GM12878 (cell line): ENCODE data around the gene AIRE. TPM values are rescaled to one million over a fixed set of nuclear protein-coding genes. Genes with fewer than 3 reads are reported as not detected.

Source experiments
- ATAC-seq: fragments of 200-7000 bp; cut with Tn5 transposase; 3 replicates; pipeline ENCODE4 v1.9.1; 2020; ENCODE audit warnings: mild to moderate bottlenecking, moderate library complexity
- BruUV-seq: library from RNA; stranded (reverse); fragments of 400-500 nt; replicated peaks from 2 replicates; lab custom pipeline; 2021; lab: Mats Ljungman, UMichigan
- CTCF ChIA-PET: fragments of 300-600 bp; sonication (Branson Sonifier 250); formaldehyde crosslinking; extraction: SDS; loops from one replicate; lab custom pipeline; 2021; ENCODE audit warnings: inconsistent platforms; lab: Yijun Ruan, JAX
- POLR2A ChIA-PET: fragments of 350-600 bp; formaldehyde crosslinking; extraction: SDS; loops from one replicate; lab custom pipeline; 2021; ENCODE audit warnings: inconsistent platforms; lab: Charles Lee
- RAD21 ChIA-PET: fragments of 300-600 bp; sonication (Branson Sonifier 250); formaldehyde crosslinking; loops from one replicate; lab custom pipeline; 2023; ENCODE audit warnings: antibody characterized with exemption; ENCODE audit not compliant: unreplicated experiment; lab: Charles Lee
- SMC1A ChIA-PET: fragments of 300-600 bp; sonication (Branson Sonifier 250); formaldehyde crosslinking; loops from one replicate; lab custom pipeline; 2023; ENCODE audit not compliant: unreplicated experiment, uncharacterized antibody; lab: Charles Lee
- DNase-seq: peaks from one replicate; pipeline ENCODE4 v3.0.0-alpha.2; 2011; ENCODE audit warnings: low read depth, low spot score
- FAIRE-seq: peaks from 3 replicates; lab custom pipeline; 2011; peaks lifted over from hg19 to GRCh38; lab: Jason Lieb, UNC
- H2AFZ ChIP-seq: 2 replicates; pipeline ENCODE4 v1.6.0; 2011; ENCODE audit warnings: low read depth, low read length, control low read depth; ENCODE audit not compliant: control insufficient read depth
- H3K27ac ChIP-seq: 2 replicates; pipeline ENCODE4 v1.5.1; 2011; ENCODE audit warnings: control low read depth; ENCODE audit not compliant: control insufficient read depth, insufficient read depth
- H3K27me3 ChIP-seq, 2 experiments: replicated peaks in 1 of 2; 2 replicates each; pipeline versions ENCODE4 v1.6.0 to v1.6.1; 2011; ENCODE audit warnings: low read length in 1 of 2; ENCODE audit not compliant: control insufficient read depth in 2 of 2, insufficient read depth in 2 of 2
- H3K36me3 ChIP-seq, 2 experiments: 2 replicates each; pipeline ENCODE4 v1.5.1; 2011; ENCODE audit warnings: low read length in 1 of 2; ENCODE audit not compliant: control insufficient read depth in 2 of 2, insufficient read depth in 2 of 2
- H3K4me1 ChIP-seq: 2 replicates; pipeline ENCODE4 v1.6.1; 2011; ENCODE audit warnings: mild to moderate bottlenecking, low read length, moderate library complexity, mixed read lengths; ENCODE audit not compliant: control insufficient read depth, insufficient read depth
- H3K4me2 ChIP-seq: 2 replicates; pipeline ENCODE4 v1.6.0; 2011; ENCODE audit warnings: control low read depth; ENCODE audit not compliant: control insufficient read depth, insufficient read depth
- H3K4me3 ChIP-seq: fragments of 200-600 bp; sonication (generic); 2 replicates; pipeline ENCODE4 v1.5.1; 2016
- H3K79me2 ChIP-seq: 2 replicates; pipeline ENCODE4 v1.6.0; 2011; ENCODE audit warnings: low read length; ENCODE audit not compliant: control insufficient read depth, insufficient read depth
- H3K9ac ChIP-seq: 2 replicates; pipeline ENCODE4 v1.8.0; 2011; ENCODE audit warnings: low read length, control low read depth, mixed read lengths; ENCODE audit not compliant: control insufficient read depth, insufficient read depth
- H3K9me3 ChIP-seq: replicated peaks from 3 replicates; pipeline ENCODE4 v1.5.1; 2011; ENCODE audit warnings: mild to moderate bottlenecking, low read length; ENCODE audit not compliant: control insufficient read depth, insufficient read depth
- H4K20me1 ChIP-seq: 2 replicates; pipeline ENCODE4 v1.6.0; 2011; ENCODE audit not compliant: control insufficient read depth, insufficient read depth
- BCLAF1 ChIP-seq: fragments of 450-650 bp; IDR thresholded peaks from 2 replicates; pipeline ENCODE4 v1.6.1; 2017; ENCODE audit warnings: antibody characterized with exemption, mild to moderate bottlenecking, moderate library complexity
- CREB1 ChIP-seq: IDR thresholded peaks from 2 replicates; pipeline ENCODE4 v1.6.1; 2012; ENCODE audit warnings: low read depth, mild to moderate bottlenecking, inconsistent platforms
- HSF1 ChIP-seq: fragments of 150-350 bp; IDR thresholded peaks from 2 replicates; pipeline ENCODE4 v1.6.1; 2014; ENCODE audit warnings: mild to moderate bottlenecking, low read depth, low read length
- IKZF1 ChIP-seq: fragments of 450-650 bp; conservative IDR thresholded peaks from 2 replicates; pipeline ENCODE4 v1.6.1; 2017; ENCODE audit warnings: antibody characterized with exemption, mild to moderate bottlenecking
- MYB ChIP-seq: fragments of 150-350 bp; IDR thresholded peaks from 2 replicates; pipeline ENCODE4 v1.6.1; 2014; ENCODE audit warnings: mild to moderate bottlenecking, low read depth, low read length, borderline replicate concordance
- NFIC ChIP-seq: IDR thresholded peaks from 2 replicates; pipeline ENCODE4 v1.6.1; 2012; ENCODE audit warnings: low read depth, mild to moderate bottlenecking, inconsistent platforms, low read length, moderate library complexity
- NR2C1 ChIP-seq: fragments of 450-650 bp; IDR thresholded peaks from 2 replicates; pipeline ENCODE4 v1.6.1; 2017; ENCODE audit warnings: antibody characterized with exemption, mild to moderate bottlenecking, moderate library complexity
- PAX5 ChIP-seq: IDR thresholded peaks from 2 replicates; pipeline ENCODE4 v1.6.1; 2011; ENCODE audit warnings: low read depth, low read length, borderline replicate concordance
- POLR2A ChIP-seq: IDR thresholded peaks from 2 replicates; pipeline ENCODE4 v1.6.1; 2011; ENCODE audit warnings: low read depth, mild to moderate bottlenecking, low read length
- POLR2AphosphoS5 ChIP-seq: IDR thresholded peaks from 2 replicates; pipeline ENCODE4 v1.6.1; 2011; ENCODE audit warnings: mild to moderate bottlenecking, low read length, inconsistent platforms
- ZBTB11 ChIP-seq: fragments of 450-650 bp; formaldehyde crosslinking; IDR thresholded peaks from 2 replicates; pipeline ENCODE4 v1.5.0; 2022; ENCODE audit warnings: mild to moderate bottlenecking, missing genetic modification characterization
- ZNF274 ChIP-seq: IDR thresholded peaks from one replicate; pipeline ENCODE4 v1.8.0; 2011; ENCODE audit not compliant: insufficient read length, insufficient read depth
- ZSCAN29 ChIP-seq: fragments of 450-650 bp; IDR thresholded peaks from 2 replicates; pipeline ENCODE4 v1.6.1; 2017; ENCODE audit warnings: mild to moderate bottlenecking, moderate library complexity
- WGBS: methylation state at CpG from one replicate; pipeline ENCODE4 v1.1.6; 2016; ENCODE audit warnings: low lambda C conversion rate; ENCODE audit not compliant: insufficient replicate concordance, insufficient coverage; ENCODE audit errors: missing lambda C conversion rate; 5-methylcytosine and 5-hydroxymethylcytosine counted together
- in situ Hi-C: fragments of 300-500 bp; cut with MboI; formaldehyde crosslinking; loops from 9 replicates; pipeline ENCODE4 v1.14.3; 2018; ENCODE audit warnings: mixed read lengths
- intact Hi-C: fragments of 100-400 bp; cut with micrococcal nuclease; formaldehyde crosslinking; loops from one replicate; pipeline ENCODE4 v1.14.2; 2022; ENCODE audit not compliant: unreplicated experiment
- polyA plus RNA-seq, 11 experiments: library from polyadenylated mRNA; depleted of rRNA in 4 of 11; unstranded in 6 of 11; stranded (reverse) in 5 of 11; fragments of >200 nt; fragmentation: Nextera tagmentation in 4 of 11; fragmentation: Illumina TruSeq in 1 of 11; extraction: Ambion mirVana in 4 of 11; extraction: Trizol in 1 of 11; gene quantifications; 1 replicate in 1 of 11; 2 replicates in 10 of 11; pipeline versions ENCODE4 v1.2.1 to v1.2.3, GENCODE V29; 2011 to 2016; ENCODE audit warnings: inconsistent platforms in 2 of 11, missing spikeins in 2 of 11, low read depth in 1 of 11
- total RNA-seq, 4 experiments: library from RNA; depleted of rRNA in 3 of 4; stranded (reverse); fragments of >200 nt in 3 of 4; fragmentation: Illumina TruSeq in 1 of 4; extraction: Trizol in 1 of 4; gene quantifications; 2 replicates each; pipeline versions ENCODE4 v1.2.1 to v1.2.3, GENCODE V29; 2013 to 2021

AIRE gene
- total and polyA plus RNA-seq, 10 of the 15 experiments (the other 5 are each of a cell fraction or from before 2014, with no cell fraction given) = 0.05 to 0.10 TPM; not detected in 8

GRCh38 chr21:44329086-44329889 is 43.6 kb downstream of the AIRE start (continued):
- TF ChIP-seq ZSCAN29 (no peak), POLR2AphosphoS5 (peak; percentile 24), PAX5 (peak; percentile 91), POLR2A (peak; percentile 66), IKZF1 (no peak)
- TF ChIP-seq, all 136 proteins: peak for 6

- in situ Hi-C loops (no loop called here), intact Hi-C loops (no loop called here)
- ChIA-PET POLR2A (no interaction called here), SMC1A (no interaction called here), CTCF (no interaction called here), RAD21 (no interaction called here)
- BruUV-seq = no TSS peak
- Histone ChIP-seq H3K4me3 (no peak overlapping the region), H3K9me3 (no peaks in the 10 kb centered on the region), H3K27me3 (no peaks in the 10 kb centered on the region), H4K20me1 (no peaks in the 10 kb centered on the region), H3K79me2 (no peaks in the 10 kb centered on the region), H3K4me1 (no peaks in the 10 kb centered on the region), H3K9ac (no peak overlapping the region), H3K27ac (no peak overlapping the region), H3K36me3 (peaks cover 0 to 5% of the 10 kb centered on the region in 2 experiments; a peak in 3 of 4 replicates), H3K4me2 (no peak overlapping the region), H2AFZ (no peak overlapping the region)
- DNase-seq (no peak), FAIRE-seq (no peak), ATAC-seq (no peak; the same call in 2 of the 3 replicates)
- 89% methylated on average over 43 of the region's 44 CpGs for WGBS
- TF ChIP-seq NR2C1 = no peak
- no peak for TF ChIP-seq MYB
- TF ChIP-seq ZNF274 = no peak
- TF ChIP-seq CREB1 = no peak
- TF ChIP-seq ZBTB11 (CRISPR knock-in tag) = no peak
- no peak for TF ChIP-seq NFIC
- no peak for TF ChIP-seq BCLAF1
- peak; percentile 72; the same call in 1 of the 2 replicates for TF ChIP-seq POLR2A
- no peak for TF ChIP-seq HSF1
Measured at GRCh38 chr21:44329971-44330681, 44.5 kb downstream of the AIRE start.
